Measurements from ENCODE around the gene TCF21.
"Not testable (repeated sequence)": the region's sequence is repeated elsewhere in the genome, so short reads cannot be mapped to it uniquely, and the experiment has no call there.

Gene TCF21

GRCh38 chr6:133857696-133858095 lies 31.2 kb upstream of the TCF21 start:
- TF ChIP-seq CTCF (IDR thresholded peaks at IDR 0.05; ENCODE audit: insufficient read depth, low read length) (no peak), SPI1 (IDR thresholded peaks at IDR 0.05; ENCODE audit: borderline replicate concordance, low read depth) (no peak), GABPA (IDR thresholded peaks at IDR 0.05; ENCODE audit: low read depth) (no peak), POLR2AphosphoS5 (IDR thresholded peaks at IDR 0.05; ENCODE audit: low read depth) (no peak)
- TF ChIP-seq, protein P1, sequence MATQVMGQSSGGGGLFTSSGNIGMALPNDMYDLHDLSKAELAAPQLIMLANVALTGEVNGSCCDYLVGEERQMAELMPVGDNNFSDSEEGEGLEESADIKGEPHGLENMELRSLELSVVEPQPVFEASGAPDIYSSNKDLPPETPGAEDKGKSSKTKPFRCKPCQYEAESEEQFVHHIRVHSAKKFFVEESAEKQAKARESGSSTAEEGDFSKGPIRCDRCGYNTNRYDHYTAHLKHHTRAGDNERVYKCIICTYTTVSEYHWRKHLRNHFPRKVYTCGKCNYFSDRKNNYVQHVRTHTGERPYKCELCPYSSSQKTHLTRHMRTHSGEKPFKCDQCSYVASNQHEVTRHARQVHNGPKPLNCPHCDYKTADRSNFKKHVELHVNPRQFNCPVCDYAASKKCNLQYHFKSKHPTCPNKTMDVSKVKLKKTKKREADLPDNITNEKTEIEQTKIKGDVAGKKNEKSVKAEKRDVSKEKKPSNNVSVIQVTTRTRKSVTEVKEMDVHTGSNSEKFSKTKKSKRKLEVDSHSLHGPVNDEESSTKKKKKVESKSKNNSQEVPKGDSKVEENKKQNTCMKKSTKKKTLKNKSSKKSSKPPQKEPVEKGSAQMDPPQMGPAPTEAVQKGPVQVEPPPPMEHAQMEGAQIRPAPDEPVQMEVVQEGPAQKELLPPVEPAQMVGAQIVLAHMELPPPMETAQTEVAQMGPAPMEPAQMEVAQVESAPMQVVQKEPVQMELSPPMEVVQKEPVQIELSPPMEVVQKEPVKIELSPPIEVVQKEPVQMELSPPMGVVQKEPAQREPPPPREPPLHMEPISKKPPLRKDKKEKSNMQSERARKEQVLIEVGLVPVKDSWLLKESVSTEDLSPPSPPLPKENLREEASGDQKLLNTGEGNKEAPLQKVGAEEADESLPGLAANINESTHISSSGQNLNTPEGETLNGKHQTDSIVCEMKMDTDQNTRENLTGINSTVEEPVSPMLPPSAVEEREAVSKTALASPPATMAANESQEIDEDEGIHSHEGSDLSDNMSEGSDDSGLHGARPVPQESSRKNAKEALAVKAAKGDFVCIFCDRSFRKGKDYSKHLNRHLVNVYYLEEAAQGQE (IDR thresholded peaks at IDR 0.05; ENCODE audit: insufficient replicate concordance, low read depth): no peak
- Histone ChIP-seq H3K27me3 (ENCODE audit: insufficient read depth, poor library complexity, severe bottlenecking) (peaks cover 31% of the 10 kb centered on the region), H3K27ac (replicated peaks) (no peak overlapping the region), H3K4me3 (replicated peaks; ENCODE audit: insufficient read depth, low read length) (no peak overlapping the region)
- no peak for DNase-seq (ENCODE audit: low read depth in 1 of 2, low spot score in 1 of 2)

GRCh38 chr6:133861337-133861736 lies 27.6 kb upstream of the TCF21 start:
- H3K27ac ChIP-seq (replicated peaks); H3K27me3 ChIP-seq (ENCODE audit: insufficient read depth, poor library complexity, severe bottlenecking); DNase-seq (ENCODE audit: low read depth in 1 of 2, low spot score in 1 of 2); H3K4me3 ChIP-seq (replicated peaks; ENCODE audit: insufficient read depth, low read length): not testable (repeated sequence)

- no peak for TF ChIP-seq CTCF (IDR thresholded peaks at IDR 0.05; ENCODE audit: insufficient read depth, low read length)
- TF ChIP-seq, protein P1 (IDR thresholded peaks at IDR 0.05; ENCODE audit: insufficient replicate concordance, low read depth): no peak
- no peak for TF ChIP-seq POLR2AphosphoS5 (IDR thresholded peaks at IDR 0.05; ENCODE audit: low read depth)
- TF ChIP-seq GABPA (IDR thresholded peaks at IDR 0.05; ENCODE audit: low read depth): no peak
- TF ChIP-seq SPI1 (IDR thresholded peaks at IDR 0.05; ENCODE audit: borderline replicate concordance, low read depth): no peak
- no peak for DNase-seq (ENCODE audit: low read depth in 1 of 2, low spot score in 1 of 2)
- H3K27ac ChIP-seq (replicated peaks): no peak overlapping the region
- H3K27me3 ChIP-seq (ENCODE audit: insufficient read depth, poor library complexity, severe bottlenecking): peaks cover 2% of the 10 kb centered on the region
- H3K4me3 ChIP-seq (replicated peaks; ENCODE audit: insufficient read depth, low read length): no peak overlapping the region
These were observed 25.7 kb upstream of the TCF21 start for GRCh38 chr6:133863228-133863627.

- Histone ChIP-seq H3K27me3 (ENCODE audit: insufficient read depth, poor library complexity, severe bottlenecking) (peaks cover 2% of the 10 kb centered on the region), H3K4me3 (replicated peaks; ENCODE audit: insufficient read depth, low read length) (no peak overlapping the region), H3K27ac (replicated peaks) (no peak overlapping the region)
- DNase-seq (ENCODE audit: low read depth in 1 of 2, low spot score in 1 of 2): no peak
- TF ChIP-seq POLR2AphosphoS5 (IDR thresholded peaks at IDR 0.05; ENCODE audit: low read depth): no peak
- no peak for TF ChIP-seq SPI1 (IDR thresholded peaks at IDR 0.05; ENCODE audit: borderline replicate concordance, low read depth)
- TF ChIP-seq, protein P1 (IDR thresholded peaks at IDR 0.05; ENCODE audit: insufficient replicate concordance, low read depth): no peak
- no peak for TF ChIP-seq CTCF (IDR thresholded peaks at IDR 0.05; ENCODE audit: insufficient read depth, low read length)
- TF ChIP-seq GABPA (IDR thresholded peaks at IDR 0.05; ENCODE audit: low read depth): no peak
These were observed 23.2 kb upstream of the TCF21 start for GRCh38 chr6:133865680-133866079.

Measured in HL-60 (cell line).